Neuronal stem cell (in vitro differentiated cells): Measurements from ENCODE around the gene CCS.

Experiments used
- DNase-seq: peaks from one replicate; pipeline ENCODE4 v3.0.0-alpha.2; 2013; ENCODE audit warnings: low spot score
- H2AFZ ChIP-seq: one replicate; pipeline ENCODE4 v1.6.1; 2013; ENCODE audit warnings: mild to moderate bottlenecking, low read length, inconsistent platforms
- H2AK5ac ChIP-seq: 2 replicates; pipeline ENCODE4 v1.6.1; 2013; ENCODE audit warnings: low read depth, mild to moderate bottlenecking, inconsistent platforms, low read length, moderate library complexity, mixed read lengths
- H2BK120ac ChIP-seq: 2 replicates; pipeline ENCODE4 v1.6.1; 2013; ENCODE audit warnings: low read depth, mild to moderate bottlenecking, inconsistent platforms, low read length, moderate library complexity, mixed read lengths
- H2BK12ac ChIP-seq: one replicate; pipeline ENCODE4 v1.6.1; 2013; ENCODE audit warnings: low read length, inconsistent platforms
- H2BK15ac ChIP-seq: 2 replicates; pipeline ENCODE4 v1.6.1; 2013; ENCODE audit warnings: mild to moderate bottlenecking, low read length, inconsistent platforms, mixed read lengths
- H2BK5ac ChIP-seq: one replicate; pipeline ENCODE4 v1.6.1; 2013; ENCODE audit warnings: inconsistent platforms, mild to moderate bottlenecking, low read length, moderate library complexity
- H3K14ac ChIP-seq: one replicate; pipeline ENCODE4 v1.6.1; 2013; ENCODE audit warnings: low read length, inconsistent platforms
- H3K18ac ChIP-seq: 2 replicates; pipeline ENCODE4 v1.6.1; 2013; ENCODE audit warnings: low read length, inconsistent platforms
- H3K23ac ChIP-seq: 2 replicates; pipeline ENCODE4 v1.6.1; 2013; ENCODE audit warnings: low read depth, mild to moderate bottlenecking, mixed read lengths, low read length, inconsistent platforms; ENCODE audit not compliant: poor library complexity
- H3K27ac ChIP-seq: replicated peaks from 3 replicates; pipeline ENCODE4 v1.5.1; 2013; ENCODE audit warnings: low read length, inconsistent platforms
- H3K27me3 ChIP-seq, 3 experiments: 2 replicates each; pipeline ENCODE4 v1.6.1; 2013; ENCODE audit warnings: low read length in 3 of 3, mild to moderate bottlenecking in 2 of 3, inconsistent platforms in 1 of 3, low read depth in 1 of 3, mixed read lengths in 1 of 3, moderate library complexity in 1 of 3; ENCODE audit not compliant: control insufficient read depth in 3 of 3, insufficient read depth in 3 of 3
- H3K36me3 ChIP-seq, 2 donors: replicated peaks in 1 of 2; 2 replicates each; pipeline ENCODE4 v1.6.1; 2013; ENCODE audit warnings: low read length in 2 of 2; ENCODE audit not compliant: control insufficient read depth in 2 of 2, insufficient read depth in 2 of 2
- H3K4ac ChIP-seq: 2 replicates; pipeline ENCODE4 v1.6.1; 2013; ENCODE audit warnings: inconsistent platforms, mild to moderate bottlenecking, low read length, moderate library complexity
- H3K4me1 ChIP-seq, 2 donors: 1 replicate in 1 of 2; 2 replicates in 1 of 2; pipeline ENCODE4 v1.6.1; 2013; ENCODE audit warnings: low read length in 2 of 2, low read depth in 1 of 2; ENCODE audit not compliant: control insufficient read depth in 2 of 2, insufficient read depth in 1 of 2
- H3K4me2 ChIP-seq: one replicate; pipeline ENCODE4 v1.6.1; 2013; ENCODE audit warnings: mild to moderate bottlenecking, low read length, inconsistent platforms; ENCODE audit not compliant: insufficient read depth, poor library complexity, severe bottlenecking
- H3K4me3 ChIP-seq, 2 donors: 2 replicates each; pipeline ENCODE4 v1.5.1; 2013; ENCODE audit warnings: low read length in 2 of 2, mild to moderate bottlenecking in 2 of 2, inconsistent platforms in 1 of 2, moderate library complexity in 1 of 2
- H3K79me1 ChIP-seq: one replicate; pipeline ENCODE4 v1.6.1; 2013; ENCODE audit warnings: low read depth, mild to moderate bottlenecking, inconsistent platforms, low read length, moderate library complexity
- H3K9ac ChIP-seq: one replicate; pipeline ENCODE4 v1.6.1; 2013; ENCODE audit warnings: mild to moderate bottlenecking, low read depth, low read length, inconsistent platforms; ENCODE audit not compliant: poor library complexity
- H3K9me3 ChIP-seq, 2 donors: replicated peaks in 1 of 2; 2 replicates each; pipeline versions ENCODE3 to v1.6.1; 2013; ENCODE audit warnings: low read length in 2 of 2, mild to moderate bottlenecking in 2 of 2, inconsistent platforms in 1 of 2, low read depth in 1 of 2, mixed read lengths in 1 of 2, moderate library complexity in 1 of 2; ENCODE audit not compliant: control insufficient read depth in 2 of 2, insufficient read depth in 1 of 2
- H4K8ac ChIP-seq: one replicate; pipeline ENCODE4 v1.6.1; 2013; ENCODE audit warnings: low read depth, mild to moderate bottlenecking, inconsistent platforms, low read length, moderate library complexity
- H4K91ac ChIP-seq: one replicate; pipeline ENCODE4 v1.6.1; 2013; ENCODE audit warnings: low read length, low read depth, mild to moderate bottlenecking, inconsistent platforms; ENCODE audit not compliant: poor library complexity
- WGBS, 2 donors: extraction: QIAGEN DNeasy Blood & Tissue Kit; methylation state at CpG; one replicate each; pipeline ENCODE4 v1.1.7; 2013; ENCODE audit warnings: missing lambda C conversion rate in 2 of 2, mixed read lengths in 1 of 2; ENCODE audit not compliant: insufficient read length in 2 of 2, insufficient replicate concordance in 1 of 2; ENCODE audit errors: extremely low coverage in 2 of 2; 5-methylcytosine and 5-hydroxymethylcytosine counted together

Gene CCS

DNA sequence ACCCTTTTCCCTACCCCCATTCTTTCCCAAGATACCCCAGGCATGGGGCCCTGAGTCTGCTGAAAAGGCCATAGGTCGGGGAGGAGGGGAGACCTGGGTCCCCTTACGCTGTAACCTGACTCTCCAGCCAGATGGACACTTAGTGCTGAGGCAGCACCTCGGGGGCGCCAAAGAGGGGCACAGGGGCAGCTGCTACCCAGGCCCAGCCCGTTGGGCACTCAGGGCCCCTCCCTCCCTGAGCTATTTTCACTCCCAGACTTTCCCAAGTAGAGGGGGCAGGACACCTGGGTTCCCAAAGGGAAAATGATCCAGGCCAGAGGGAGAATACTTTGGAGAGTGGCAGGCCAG, 45.3 kb upstream of the CCS start:
- Histone ChIP-seq H2BK120ac (peak overlapping the region; percentile 75), H3K18ac (peak overlapping the region; percentile 41), H3K14ac (no peak overlapping the region), H3K9ac (peak overlapping the region; percentile 50), H2BK15ac (peak overlapping the region; percentile 79), H4K91ac (no peak overlapping the region), H2BK5ac (peak overlapping the region; percentile 90), H3K4ac (no peak overlapping the region), H3K4me3 (no peak overlapping the region), H4K8ac (no peak overlapping the region), H3K36me3 (peaks cover 2 to 4% of the 10 kb centered on the region in 2 donors), H3K27me3 (no peaks in the 10 kb centered on the region), H3K27ac (peak overlapping the region; percentile 65), H3K23ac (no peak overlapping the region), H3K79me1 (no peaks in the 10 kb centered on the region), H3K9me3 (no peaks in the 10 kb centered on the region), H2BK12ac (no peak overlapping the region), H3K4me2 (peak overlapping the region; percentile 89), H3K4me1 (peaks cover 19 to 32% of the 10 kb centered on the region in 2 donors), H2AFZ (peak overlapping the region; percentile 21), H2AK5ac (peak overlapping the region; percentile 78)
- no CpG with 5 or more reads among the region's 5 CpGs for WGBS, 2 donors
- DNase-seq = peak; percentile 55

DNA sequence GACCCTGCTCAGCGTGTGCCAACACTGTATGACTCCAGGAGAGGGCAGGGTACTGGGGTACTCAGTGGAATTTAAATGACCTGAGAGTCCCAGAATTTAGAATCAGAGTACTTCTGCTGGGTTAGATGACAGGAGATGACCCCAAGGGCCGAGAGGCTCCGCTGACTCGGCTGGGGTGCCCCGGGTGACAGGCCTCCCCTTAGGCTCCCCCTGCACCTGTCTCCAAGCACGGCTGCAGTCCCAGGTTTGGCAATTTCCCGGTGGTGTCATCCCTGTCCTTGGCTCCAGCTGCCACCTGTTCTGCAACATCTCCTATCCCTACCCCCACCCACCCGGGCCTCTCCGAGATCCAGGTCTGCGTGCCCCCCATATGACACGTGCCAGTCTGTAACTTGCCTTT, 44.9 kb upstream of the CCS start:
- peaks cover 17 to 32% of the 10 kb centered on the region in 2 donors for H3K4me1 ChIP-seq
- no peak overlapping the region for H2BK120ac ChIP-seq
- H2AFZ ChIP-seq = peak overlapping the region; percentile 21
- no peak overlapping the region for H3K14ac ChIP-seq
- no peak overlapping the region for H2BK12ac ChIP-seq
- H3K4me2 ChIP-seq = peak overlapping the region; percentile 89
- no peak overlapping the region for H4K91ac ChIP-seq
- H3K18ac ChIP-seq = peak overlapping the region; percentile 41
- peak overlapping the region; percentile 79 for H2BK15ac ChIP-seq
- no peaks in the 10 kb centered on the region for H3K9me3 ChIP-seq
- H2BK5ac ChIP-seq = no peak overlapping the region
- H3K27ac ChIP-seq = peak overlapping the region; percentile 59
- no peaks in the 10 kb centered on the region for H3K79me1 ChIP-seq
- H3K4me3 ChIP-seq = no peak overlapping the region
- no peak overlapping the region for H3K9ac ChIP-seq
- H3K36me3 ChIP-seq = peaks cover under 1 to 2% of the 10 kb centered on the region in 2 donors
- H3K23ac ChIP-seq = no peak overlapping the region
- no peak for DNase-seq
- no peaks in the 10 kb centered on the region for H3K27me3 ChIP-seq
- H4K8ac ChIP-seq = no peak overlapping the region
- no CpG with 5 or more reads among the region's 11 CpGs for WGBS, 2 donors
- H2AK5ac ChIP-seq = peak overlapping the region; percentile 78
- H3K4ac ChIP-seq = no peak overlapping the region

DNA sequence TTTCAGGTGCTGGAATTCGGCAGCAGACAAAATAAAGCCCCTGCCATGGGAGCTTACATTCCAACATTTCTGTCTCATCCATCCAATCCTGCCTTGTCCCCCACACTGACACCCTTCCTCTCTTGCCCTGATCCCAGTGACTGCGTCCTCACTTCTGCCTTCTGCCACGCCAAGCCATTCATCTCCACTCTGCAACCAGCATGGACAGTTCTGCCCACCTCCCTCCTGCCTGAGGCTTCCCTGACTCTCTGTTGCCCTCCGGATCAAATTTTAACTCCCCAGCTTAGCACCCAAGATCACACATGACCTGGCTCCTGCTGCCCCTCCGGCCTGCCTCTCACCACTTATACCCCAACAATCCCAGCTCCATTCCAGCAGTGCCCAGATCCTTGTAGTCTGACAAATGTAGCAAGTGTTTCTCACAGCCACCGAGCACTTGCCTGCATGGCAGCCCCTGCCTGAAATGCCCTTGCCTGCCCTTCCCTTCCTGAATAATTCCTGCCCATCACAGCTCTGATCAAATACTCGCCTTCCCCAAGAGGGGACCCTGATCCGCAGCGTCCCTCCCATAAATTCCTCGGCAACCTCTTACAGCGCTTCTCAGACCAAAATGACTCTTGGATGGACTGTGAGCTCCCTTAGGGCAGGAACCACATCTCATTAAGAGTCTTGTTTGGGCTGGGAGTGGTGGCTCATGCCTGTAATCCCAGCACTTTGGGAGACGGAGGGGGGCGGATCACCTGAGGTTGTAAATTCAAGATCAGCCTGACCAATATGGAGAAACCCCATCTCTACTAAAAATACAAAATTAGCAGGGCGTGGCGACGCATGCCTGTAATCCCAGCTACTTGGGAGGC, 44.0 kb upstream of the CCS start:
- Histone ChIP-seq H3K79me1 (no peaks in the 10 kb centered on the region), H3K4me2 (no peak overlapping the region), H3K9ac (peak overlapping the region; percentile 64), H3K4ac (no peak overlapping the region), H3K36me3 (no peaks in the 10 kb centered on the region), H4K8ac (no peak overlapping the region), H3K9me3 (no peaks in the 10 kb centered on the region), H3K18ac (peak overlapping the region; percentile 76), H2BK120ac (no peak overlapping the region), H3K4me3 (no peak overlapping the region), H3K4me1 (peaks cover 14 to 26% of the 10 kb centered on the region in 2 donors), H3K27me3 (no peaks in the 10 kb centered on the region), H4K91ac (peak overlapping the region; percentile 59), H2AK5ac (peak overlapping the region; percentile 53), H2AFZ (no peak overlapping the region), H2BK15ac (peak overlapping the region; percentile 50), H2BK5ac (no peak overlapping the region), H3K27ac (peak overlapping the region; percentile 38), H2BK12ac (peak overlapping the region; percentile 68), H3K23ac (peak overlapping the region; percentile 1), H3K14ac (peak overlapping the region; percentile 15)
- WGBS, 2 donors = no CpG with 5 or more reads among the region's 16 CpGs
- DNase-seq = no peak

DNA sequence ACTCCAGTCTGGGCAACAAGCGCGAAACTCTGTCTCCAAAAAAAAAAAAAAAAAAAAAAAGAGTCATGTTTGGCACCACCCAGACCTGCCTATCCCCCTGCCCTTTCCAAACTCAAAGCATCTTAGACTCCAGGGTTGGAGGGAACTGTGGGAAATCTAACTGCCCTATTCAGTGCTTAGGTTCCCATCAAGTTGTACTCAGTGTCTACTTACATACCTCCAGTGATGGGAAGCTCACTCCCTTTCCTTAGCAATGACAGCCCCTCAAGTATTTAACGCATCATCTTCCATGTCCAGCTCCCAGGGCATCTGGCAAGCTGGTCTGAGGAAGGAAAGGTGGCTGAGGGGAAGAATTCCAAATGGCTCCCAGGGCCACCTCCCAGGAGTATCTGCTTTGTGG, 43.3 kb upstream of the CCS start:
- Histone ChIP-seq H3K14ac (no peak overlapping the region), H3K18ac (no peak overlapping the region), H2BK120ac (no peak overlapping the region), H3K27ac (no peak overlapping the region), H3K4me2 (no peak overlapping the region), H3K79me1 (no peaks in the 10 kb centered on the region), H4K91ac (no peak overlapping the region), H2BK5ac (no peak overlapping the region), H2AFZ (no peak overlapping the region), H3K4ac (no peak overlapping the region), H3K9me3 (no peaks in the 10 kb centered on the region), H2BK15ac (no peak overlapping the region), H3K4me3 (no peak overlapping the region), H2AK5ac (no peak overlapping the region), H3K9ac (no peak overlapping the region), H3K23ac (no peak overlapping the region), H4K8ac (no peak overlapping the region), H3K36me3 (no peaks in the 10 kb centered on the region), H3K4me1 (peaks cover 10 to 26% of the 10 kb centered on the region in 2 donors), H3K27me3 (peaks cover 0 to 3% (median 0%) of the 10 kb centered on the region in 3 experiments), H2BK12ac (no peak overlapping the region)
- no CpG with 5 or more reads among the region's 3 CpGs for WGBS, 2 donors
- DNase-seq = no peak
